ENCODE results near the gene CD200R1L. TPM values are rescaled to one million over a fixed set of nuclear protein-coding genes. Genes with fewer than 3 reads are reported as not detected.
"Not testable (repeated sequence)": the region's sequence is repeated elsewhere in the genome, so short reads cannot be mapped to it uniquely, and the experiment has no call there.

Gene CD200R1L
- total and polyA plus RNA-seq, 7 experiments from 2014 or later: not detected

- Mint-ChIP-seq H3K4me1 (peaks cover 8 to 26% (median 15%) of the 10 kb centered on the region in 7 donors), H3K36me3 (peaks cover 3 to 11% (median 7%) of the 10 kb centered on the region in 5 donors), H3K27ac (peak overlapping the region in 1 of 9 donors; percentile 33), H3K9me3 (peaks cover 5 to 26% (median 17%) of the 10 kb centered on the region in 11 donors), H3K27me3 (no peaks in the 10 kb centered on the region), H3K4me3 (peak overlapping the region in 1 of 10 donors; percentile 15)
- Histone ChIP-seq H3K36me3 (ENCODE audit: control insufficient read depth in 2 of 3, insufficient read depth in 3 of 3, low read length in 3 of 3) (no peaks in the 10 kb centered on the region), H3K9me3 (ENCODE audit: control insufficient read depth in 2 of 3, low read length in 3 of 3) (peaks cover 0 to 7% (median 0%) of the 10 kb centered on the region in 3 experiments), H3K4me3 (ENCODE audit: low read length) (no peak overlapping the region), H3K27me3 (ENCODE audit: control insufficient read depth in 2 of 2, insufficient read depth in 2 of 2, low read length in 2 of 2) (no peaks in the 10 kb centered on the region), H3K27ac (ENCODE audit: low read depth, low read length) (no peak overlapping the region), H3K4me1 (ENCODE audit: control insufficient read depth in 2 of 2, insufficient read depth in 2 of 2, low read length in 2 of 2) (peaks cover 0 to 27% of the 10 kb centered on the region in 2 donors)
- DNase-seq (no peak), ATAC-seq (peak; percentile 80)
- ChIA-PET POLR2A (no interaction called here), CTCF (no interaction called here)
- intact Hi-C loops (cut with micrococcal nuclease): no loop called here
Observed at GRCh38 chr3:112858410-112859069, 11.9 kb upstream of the CD200R1L start.

GRCh38 chr3:112857526-112857925 is 10.9 kb upstream of the CD200R1L start:
- no peak for ATAC-seq
- Histone ChIP-seq H3K4me3 (ENCODE audit: low read length) (no peak overlapping the region), H3K36me3 (ENCODE audit: control insufficient read depth in 2 of 3, insufficient read depth in 3 of 3, low read length in 3 of 3) (no peaks in the 10 kb centered on the region), H3K27me3 (ENCODE audit: control insufficient read depth in 2 of 2, insufficient read depth in 2 of 2, low read length in 2 of 2) (no peaks in the 10 kb centered on the region), H3K9me3 (ENCODE audit: control insufficient read depth in 2 of 3, low read length in 3 of 3) (peaks cover 0 to 7% (median 0%) of the 10 kb centered on the region in 3 experiments), H3K27ac (ENCODE audit: low read depth, low read length) (no peak overlapping the region), H3K4me1 (ENCODE audit: control insufficient read depth in 2 of 2, insufficient read depth in 2 of 2, low read length in 2 of 2) (peaks cover 0 to 27% of the 10 kb centered on the region in 2 donors)
- intact Hi-C loops (cut with micrococcal nuclease): no loop called here
- H3K9me3 Mint-ChIP-seq: peaks cover 5 to 29% (median 17%) of the 10 kb centered on the region in 11 donors
- H3K4me1 Mint-ChIP-seq: peaks cover 8 to 26% (median 15%) of the 10 kb centered on the region in 7 donors
- H3K27me3 Mint-ChIP-seq: no peaks in the 10 kb centered on the region
- POLR2A ChIA-PET: no interaction called here
- DNase-seq: no peak
- H3K36me3 Mint-ChIP-seq: peaks cover 3 to 11% (median 7%) of the 10 kb centered on the region in 5 donors
- H3K4me3 Mint-ChIP-seq: peak overlapping the region in 1 of 10 donors; percentile 10
- CTCF ChIA-PET: interaction anchor here (0.9 kb wide), 1 partner anchor 564 kb away, joined by 3 read pairs; no protein-coding TSS in a partner anchor
- H3K27ac Mint-ChIP-seq: peak overlapping the region in 1 of 9 donors; percentile 21

GRCh38 chr3:112856537-112856936 is 9.9 kb upstream of the CD200R1L start:
- intact Hi-C loops (cut with micrococcal nuclease): no loop called here
- Histone ChIP-seq H3K4me1 (ENCODE audit: control insufficient read depth in 2 of 2, insufficient read depth in 2 of 2, low read length in 2 of 2) (peaks cover 0 to 27% of the 10 kb centered on the region in 2 donors), H3K27me3 (ENCODE audit: control insufficient read depth in 2 of 2, insufficient read depth in 2 of 2, low read length in 2 of 2) (no peaks in the 10 kb centered on the region), H3K4me3 (ENCODE audit: low read length) (no peak overlapping the region), H3K36me3 (ENCODE audit: control insufficient read depth in 2 of 3, insufficient read depth in 3 of 3, low read length in 3 of 3) (no peaks in the 10 kb centered on the region), H3K9me3 (ENCODE audit: control insufficient read depth in 2 of 3, low read length in 3 of 3) (peaks cover 0 to 7% (median 0%) of the 10 kb centered on the region in 3 experiments), H3K27ac (ENCODE audit: low read depth, low read length) (no peak overlapping the region)
- peak overlapping the region in 1 of 10 donors; percentile 4 for H3K4me3 Mint-ChIP-seq
- POLR2A ChIA-PET: no interaction called here
- peak; percentile 34 for ATAC-seq
- peak in 1 of 9 donors; percentile 2 for DNase-seq
- H3K36me3 Mint-ChIP-seq: peaks cover 4 to 19% (median 16%) of the 10 kb centered on the region in 5 donors
- CTCF ChIA-PET: interaction anchor here (0.9 kb wide), 1 partner anchor 563 kb away, joined by 3 read pairs; no protein-coding TSS in a partner anchor
- peaks cover 8 to 26% (median 15%) of the 10 kb centered on the region in 7 donors for H3K4me1 Mint-ChIP-seq
- H3K27me3 Mint-ChIP-seq: peaks cover 0 to 2% (median 0%) of the 10 kb centered on the region in 5 donors
- H3K27ac Mint-ChIP-seq: peak overlapping the region in 1 of 9 donors; percentile 12
- H3K9me3 Mint-ChIP-seq: peaks cover 8 to 38% (median 26%) of the 10 kb centered on the region in 11 donors

GRCh38 chr3:112855883-112856282 is 9.2 kb upstream of the CD200R1L start:
- ChIA-PET CTCF (no interaction called here), POLR2A (no interaction called here)
- Mint-ChIP-seq H3K27me3 (peaks cover 0 to 2% (median 0%) of the 10 kb centered on the region in 5 donors), H3K27ac (peak overlapping the region in 1 of 9 donors; percentile 12), H3K36me3 (peaks cover 9 to 25% (median 21%) of the 10 kb centered on the region in 5 donors), H3K4me1 (peaks cover 8 to 26% (median 15%) of the 10 kb centered on the region in 7 donors), H3K4me3 (no peak overlapping the region), H3K9me3 (peaks cover 14 to 45% (median 33%) of the 10 kb centered on the region in 11 donors)
- H3K4me3 ChIP-seq (ENCODE audit: low read length): no peak overlapping the region
- no peaks in the 10 kb centered on the region for H3K36me3 ChIP-seq (ENCODE audit: control insufficient read depth in 2 of 3, insufficient read depth in 3 of 3, low read length in 3 of 3)
- H3K4me1 ChIP-seq (ENCODE audit: control insufficient read depth in 2 of 2, insufficient read depth in 2 of 2, low read length in 2 of 2): peaks cover 0 to 27% of the 10 kb centered on the region in 2 donors
- ATAC-seq (no peak), DNase-seq (no peak)
- H3K27ac ChIP-seq (ENCODE audit: low read depth, low read length): no peak overlapping the region
- intact Hi-C loops (cut with micrococcal nuclease): no loop called here
- peaks cover 0 to 12% (median 0%) of the 10 kb centered on the region in 3 experiments for H3K9me3 ChIP-seq (ENCODE audit: control insufficient read depth in 2 of 3, low read length in 3 of 3)
- H3K27me3 ChIP-seq (ENCODE audit: control insufficient read depth in 2 of 2, insufficient read depth in 2 of 2, low read length in 2 of 2): no peaks in the 10 kb centered on the region

GRCh38 chr3:112855074-112855473 is 8.4 kb upstream of the CD200R1L start:
- intact Hi-C loops (cut with micrococcal nuclease); POLR2A ChIA-PET; H3K27ac ChIP-seq (ENCODE audit: low read depth, low read length); H3K27ac Mint-ChIP-seq; H3K27me3 Mint-ChIP-seq; H3K36me3 ChIP-seq (ENCODE audit: control insufficient read depth in 2 of 3, insufficient read depth in 3 of 3, low read length in 3 of 3); DNase-seq; H3K4me3 Mint-ChIP-seq; H3K4me3 ChIP-seq (ENCODE audit: low read length); CTCF ChIA-PET; ATAC-seq; H3K27me3 ChIP-seq (ENCODE audit: control insufficient read depth in 2 of 2, insufficient read depth in 2 of 2, low read length in 2 of 2): not testable (repeated sequence)
- Mint-ChIP-seq H3K9me3 (peaks cover 19 to 53% (median 41%) of the 10 kb centered on the region in 11 donors), H3K4me1 (peaks cover 8 to 26% (median 15%) of the 10 kb centered on the region in 7 donors), H3K36me3 (peaks cover 15 to 34% (median 27%) of the 10 kb centered on the region in 5 donors)
- Histone ChIP-seq H3K4me1 (ENCODE audit: control insufficient read depth in 2 of 2, insufficient read depth in 2 of 2, low read length in 2 of 2) (peaks cover 0 to 27% of the 10 kb centered on the region in 2 donors), H3K9me3 (ENCODE audit: control insufficient read depth in 2 of 3, low read length in 3 of 3) (peaks cover 0 to 15% (median 0%) of the 10 kb centered on the region in 3 experiments)

- ChIA-PET CTCF (interaction anchor here (1.0 kb wide), 1 partner anchor 131 kb away, joined by 3 read pairs; no protein-coding TSS in a partner anchor), POLR2A (no interaction called here)
- Mint-ChIP-seq H3K36me3 (peaks cover 11 to 37% (median 25%) of the 10 kb centered on the region in 5 donors), H3K4me3 (peak overlapping the region; percentile 0 to 74 (median 43)), H3K27ac (peak overlapping the region; percentile 43 to 87 (median 60)), H3K4me1 (peaks cover 16 to 24% (median 22%) of the 10 kb centered on the region in 7 donors), H3K9me3 (peaks cover 17 to 46% (median 31%) of the 10 kb centered on the region in 11 donors), H3K27me3 (peaks cover 0 to 2% (median 0%) of the 10 kb centered on the region in 5 donors)
- H3K4me3 ChIP-seq (ENCODE audit: low read length): peak overlapping the region; percentile 0
- DNase-seq (peak in 2 of 9 donors; percentile 14 to 20), ATAC-seq (peak; percentile 61)
- peaks cover 0 to 20% of the 10 kb centered on the region in 2 donors for H3K4me1 ChIP-seq (ENCODE audit: control insufficient read depth in 2 of 2, insufficient read depth in 2 of 2, low read length in 2 of 2)
- H3K9me3 ChIP-seq (ENCODE audit: control insufficient read depth in 2 of 3, low read length in 3 of 3): peaks cover 0 to 8% (median 0%) of the 10 kb centered on the region in 3 experiments
- no peaks in the 10 kb centered on the region for H3K27me3 ChIP-seq (ENCODE audit: control insufficient read depth in 2 of 2, insufficient read depth in 2 of 2, low read length in 2 of 2)
- intact Hi-C loops (cut with micrococcal nuclease): loop anchor here in 1 of 2 donors (10.0 kb wide), 1 partner anchor 127 kb away; the partner anchor contains the start of gene CD200R1
- H3K27ac ChIP-seq (ENCODE audit: low read depth, low read length): no peak overlapping the region
- no peaks in the 10 kb centered on the region for H3K36me3 ChIP-seq (ENCODE audit: control insufficient read depth in 2 of 3, insufficient read depth in 3 of 3, low read length in 3 of 3)
Observed at GRCh38 chr3:112848196-112848595, 1.5 kb upstream of the CD200R1L start.
